Ishikawa (cell line): Measurements from ENCODE around the gene PTPRS.

Experiments
- CEBPB ChIP-seq: IDR thresholded peaks from 2 replicates; pipeline ENCODE4 v1.6.1; 2012
- CREB1 ChIP-seq: IDR thresholded peaks from 2 replicates; pipeline ENCODE4 v1.6.1; 2012; ENCODE audit warnings: low read depth
- EP300 ChIP-seq: IDR thresholded peaks from 2 replicates; pipeline ENCODE4 v1.6.1; 2012; ENCODE audit warnings: borderline replicate concordance
- FOXM1 ChIP-seq: IDR thresholded peaks from 2 replicates; pipeline ENCODE4 v1.6.1; 2012; ENCODE audit warnings: low read depth, borderline replicate concordance
- MAX ChIP-seq: IDR thresholded peaks from 2 replicates; pipeline ENCODE4 v1.6.1; 2012
- NFIC ChIP-seq: IDR thresholded peaks from 2 replicates; pipeline ENCODE4 v1.6.1; 2012
- RAD21 ChIP-seq: IDR thresholded peaks from 2 replicates; pipeline ENCODE4 v1.6.1; 2012; ENCODE audit warnings: low read depth
- REST ChIP-seq: IDR thresholded peaks from 2 replicates; pipeline ENCODE4 v1.6.1; 2012; ENCODE audit warnings: low read depth, mild to moderate bottlenecking
- TAF1 ChIP-seq: IDR thresholded peaks from 2 replicates; pipeline ENCODE4 v1.6.1; 2012; ENCODE audit warnings: low read depth, mild to moderate bottlenecking
- TCF12 ChIP-seq: IDR thresholded peaks from 2 replicates; pipeline ENCODE4 v1.6.1; 2012; ENCODE audit warnings: low read depth
- TEAD4 ChIP-seq: IDR thresholded peaks from 2 replicates; pipeline ENCODE4 v1.6.1; 2012
- YY1 ChIP-seq: IDR thresholded peaks from 2 replicates; pipeline ENCODE4 v1.6.1; 2012; ENCODE audit warnings: low read depth
- ZBTB7A ChIP-seq: IDR thresholded peaks from 2 replicates; pipeline ENCODE4 v1.6.1; 2012; ENCODE audit warnings: low read depth
- TF ChIP-seq, protein P1 (sequence below): IDR thresholded peaks from 2 replicates; pipeline ENCODE4 v1.6.1; 2012

GRCh38 chr19:5312058-5312457 lies 28.6 kb downstream of the PTPRS start:
- TF ChIP-seq EP300 (no peak), TCF12 (no peak), TAF1 (no peak), REST (no peak), MAX (no peak), TEAD4 (no peak), RAD21 (no peak), YY1 (no peak), CREB1 (no peak), FOXM1 (no peak), NFIC (no peak), ZBTB7A (no peak), CEBPB (no peak)
- TF ChIP-seq, protein P1, sequence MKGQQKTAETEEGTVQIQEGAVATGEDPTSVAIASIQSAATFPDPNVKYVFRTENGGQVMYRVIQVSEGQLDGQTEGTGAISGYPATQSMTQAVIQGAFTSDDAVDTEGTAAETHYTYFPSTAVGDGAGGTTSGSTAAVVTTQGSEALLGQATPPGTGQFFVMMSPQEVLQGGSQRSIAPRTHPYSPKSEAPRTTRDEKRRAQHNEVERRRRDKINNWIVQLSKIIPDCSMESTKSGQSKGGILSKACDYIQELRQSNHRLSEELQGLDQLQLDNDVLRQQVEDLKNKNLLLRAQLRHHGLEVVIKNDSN, result no peak
